CD4-positive, alpha-beta T cell treated with Interleukin-6 for 4 hours (primary cell): ENCODE data around the gene SHTN1.

Experiments
- DNase-seq: peaks from one replicate; pipeline ENCODE4 v3.0.0-alpha.2; 2020; ENCODE audit warnings: mixed read lengths

The SHTN1 gene

DNA sequence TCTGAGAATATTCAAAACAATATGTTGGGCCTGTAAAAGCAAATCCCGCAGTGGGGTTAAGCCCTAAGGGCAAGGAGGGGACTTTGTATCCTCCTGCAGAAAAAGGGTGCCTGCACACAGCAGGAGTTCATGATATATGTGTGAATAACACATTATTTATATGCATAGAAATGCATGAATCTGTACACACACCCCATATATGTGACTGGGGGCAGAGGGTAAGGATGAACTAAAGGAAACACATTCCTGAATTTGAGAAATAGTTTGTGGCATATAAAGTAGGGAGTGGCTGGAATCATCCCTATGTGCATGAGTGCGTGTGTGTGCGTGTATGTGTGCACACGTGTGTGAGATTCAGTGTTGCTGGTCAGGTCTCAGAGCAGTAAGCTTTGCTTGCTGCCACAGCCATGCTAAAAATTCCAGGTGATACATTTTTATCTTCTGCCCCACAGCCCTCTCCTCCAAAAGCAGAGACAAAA lies 136.8 kb downstream of the SHTN1 start:
- no peak for DNase-seq

DNA sequence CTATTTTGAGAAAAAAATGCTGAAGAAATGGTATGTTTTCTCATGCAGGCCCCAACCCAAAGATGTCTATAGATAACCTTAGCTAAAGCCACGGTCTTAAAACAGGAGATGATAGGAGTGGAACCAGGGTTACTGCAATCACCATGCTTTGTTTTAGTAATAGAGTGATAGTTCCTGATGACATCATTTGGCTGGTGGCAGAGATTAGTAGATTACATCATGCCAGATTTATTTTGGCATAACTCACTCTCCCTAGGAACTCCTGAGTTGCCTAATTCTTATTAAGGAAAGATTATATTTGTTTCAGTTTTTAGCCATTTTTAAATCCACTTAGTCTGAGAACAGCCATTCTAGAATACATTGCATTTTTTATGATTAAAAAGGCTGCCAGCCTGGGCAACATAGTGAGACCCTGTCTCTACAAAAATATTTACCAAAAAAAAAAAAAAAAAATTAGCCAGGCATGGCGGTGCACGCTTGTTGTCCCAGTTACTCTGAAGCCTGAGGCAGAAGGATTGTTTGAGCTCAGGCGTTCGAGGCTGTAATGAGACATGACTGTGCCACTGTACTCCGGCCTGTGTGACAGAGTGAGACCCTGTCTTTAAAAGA lies 137.9 kb downstream of the SHTN1 start:
- no peak for DNase-seq

GRCh38 chr10:116866066-116866465 lies 138.9 kb downstream of the SHTN1 start:
- DNase-seq: no peak

GRCh38 chr10:116864436-116864835 lies 140.6 kb downstream of the SHTN1 start:
- DNase-seq: no peak

DNA sequence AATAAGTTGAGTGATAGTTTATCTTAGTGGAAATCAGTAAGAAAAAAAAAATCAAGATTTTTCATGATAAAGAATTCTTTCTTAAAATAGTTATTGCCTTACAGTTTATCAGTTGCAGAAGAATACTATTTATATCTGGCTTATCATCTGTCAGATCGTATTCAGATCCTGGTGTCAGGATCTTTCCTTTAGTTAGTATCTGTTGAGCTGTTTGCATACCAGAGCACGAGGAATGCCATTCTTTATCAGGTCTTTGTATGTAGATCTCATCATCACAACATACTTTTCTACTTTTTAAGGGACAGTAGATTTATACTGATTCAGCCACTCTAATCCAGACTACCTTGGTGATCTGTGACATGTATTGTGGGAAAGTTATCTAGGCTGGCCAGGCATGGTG lies 143.2 kb downstream of the SHTN1 start:
- no peak for DNase-seq

DNA sequence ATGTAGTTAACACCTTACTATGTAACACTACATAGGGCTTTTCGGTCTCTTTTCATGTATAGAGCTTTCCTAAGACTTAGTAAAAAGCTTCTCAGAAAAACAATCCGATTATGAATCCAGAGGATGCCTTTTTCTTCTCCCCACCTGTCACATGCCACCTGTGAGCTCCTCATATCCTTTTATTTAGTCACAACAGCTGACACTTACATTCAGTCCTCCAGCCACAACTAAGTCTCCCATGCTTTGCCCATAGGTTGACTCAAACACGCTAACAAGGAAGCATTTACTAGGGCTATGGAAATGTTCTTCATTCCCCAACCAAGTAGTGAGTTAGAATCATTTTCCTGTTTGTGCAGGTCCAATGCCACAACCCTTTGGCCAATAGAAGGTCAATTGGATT lies 147.8 kb downstream of the SHTN1 start:
- DNase-seq: no peak

GRCh38 chr10:116853701-116854100 lies 151.3 kb downstream of the SHTN1 start:
- DNase-seq: no peak

- no peak for DNase-seq
Measured at GRCh38 chr10:116853287-116853686, 151.7 kb downstream of the SHTN1 start.

GRCh38 chr10:116852246-116852645 lies 152.7 kb downstream of the SHTN1 start:
- DNase-seq: no peak

DNA sequence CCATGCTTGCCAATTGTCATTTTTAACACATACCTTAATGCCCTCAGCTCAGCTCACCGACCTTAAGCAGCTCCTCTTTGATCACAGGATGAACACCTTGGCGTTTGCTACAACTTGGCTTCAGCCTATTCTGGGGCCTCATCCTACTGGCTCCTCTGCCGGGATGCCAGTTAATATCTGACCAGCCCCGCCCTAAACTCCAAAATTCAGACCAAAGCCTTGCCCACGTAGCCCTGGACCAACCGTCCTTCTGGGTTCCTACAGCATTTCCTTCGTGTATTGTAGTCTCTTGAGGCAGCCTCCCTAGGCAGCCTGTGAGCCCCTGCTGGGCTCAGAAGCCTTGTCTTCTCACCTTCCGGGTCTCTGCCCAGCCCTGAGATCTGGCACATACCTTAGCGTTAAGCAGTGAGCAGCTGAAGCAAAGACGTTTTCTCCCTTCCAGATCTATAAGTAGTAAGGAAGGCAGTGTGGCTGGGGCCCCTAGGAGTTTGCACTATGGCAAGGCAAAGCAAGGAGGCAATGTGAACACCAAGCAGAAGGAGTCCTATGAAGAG lies 154.9 kb downstream of the SHTN1 start:
- DNase-seq: no peak

DNA sequence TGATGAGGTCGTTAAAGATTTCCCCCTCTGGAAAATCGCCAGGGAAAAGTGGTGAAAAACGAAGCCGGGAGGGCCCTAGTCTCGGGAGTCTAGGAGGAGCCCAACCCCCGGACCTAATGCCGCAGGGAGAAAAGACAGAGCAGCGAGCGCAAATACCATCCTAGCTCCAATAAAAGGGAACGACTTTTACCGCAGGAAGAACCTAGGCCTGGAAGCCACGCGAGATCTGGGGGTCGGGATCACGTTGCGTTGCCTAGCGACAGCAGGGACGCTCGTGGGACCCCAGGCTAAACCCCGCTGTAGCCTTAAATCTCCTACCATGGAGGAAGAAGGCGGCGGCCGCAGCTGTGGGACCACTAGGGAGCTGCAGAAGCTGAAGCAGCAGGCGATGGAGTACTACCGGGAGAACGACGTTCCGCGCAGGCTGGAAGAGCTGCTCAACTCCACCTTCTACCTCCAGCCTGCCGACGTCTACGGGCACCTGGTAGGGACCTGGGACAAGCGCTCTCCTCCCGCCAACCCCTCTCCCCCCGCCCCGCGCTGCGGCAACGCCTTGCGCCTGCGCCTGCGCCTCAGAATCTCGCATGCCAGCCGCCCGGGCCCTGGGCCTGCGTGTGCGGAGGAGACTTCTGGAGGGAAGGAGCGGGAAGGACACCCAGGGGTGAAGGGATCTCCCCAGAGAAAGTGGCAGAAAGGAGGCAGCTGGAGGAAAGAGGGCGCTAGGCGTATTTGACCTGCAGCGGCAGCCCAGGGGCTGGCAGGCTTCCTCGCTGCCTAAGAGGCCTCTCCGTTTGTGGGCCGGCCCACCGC lies 155.5 kb downstream of the SHTN1 start, which contains the start of gene ENO4:
ENO4 (plus strand) TSS at position 252 of the 810 bp plus-strand sequence; CDS start at position 320, 68 bp downstream.
- DNase-seq: peak; percentile 27

GRCh38 chr10:116848944-116849247 lies 156.1 kb downstream of the SHTN1 start:
- no peak for DNase-seq

- DNase-seq: no peak
Measured at GRCh38 chr10:116848032-116848943, 156.7 kb downstream of the SHTN1 start.

DNA sequence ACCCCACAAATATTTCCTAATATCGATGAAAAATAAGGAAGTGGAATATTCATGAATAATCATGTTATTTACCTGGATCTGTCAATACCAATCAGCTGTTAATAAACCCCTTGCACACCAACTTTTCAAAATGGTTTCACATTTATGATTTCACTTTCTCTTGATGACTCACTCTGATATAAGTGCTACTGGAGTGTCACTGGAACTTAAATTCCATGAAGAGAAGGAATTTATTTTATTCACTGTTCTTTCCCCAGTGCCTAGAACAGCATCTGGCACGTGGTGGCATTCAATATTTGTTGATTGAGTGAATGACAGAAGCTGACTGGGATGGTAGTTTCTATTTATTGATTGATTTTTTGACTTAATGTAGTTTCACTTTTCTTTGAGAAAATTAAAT lies 159.2 kb downstream of the SHTN1 start:
- DNase-seq: no peak

GRCh38 chr10:116840389-116841075 lies 164.5 kb downstream of the SHTN1 start:
- DNase-seq: no peak

DNA sequence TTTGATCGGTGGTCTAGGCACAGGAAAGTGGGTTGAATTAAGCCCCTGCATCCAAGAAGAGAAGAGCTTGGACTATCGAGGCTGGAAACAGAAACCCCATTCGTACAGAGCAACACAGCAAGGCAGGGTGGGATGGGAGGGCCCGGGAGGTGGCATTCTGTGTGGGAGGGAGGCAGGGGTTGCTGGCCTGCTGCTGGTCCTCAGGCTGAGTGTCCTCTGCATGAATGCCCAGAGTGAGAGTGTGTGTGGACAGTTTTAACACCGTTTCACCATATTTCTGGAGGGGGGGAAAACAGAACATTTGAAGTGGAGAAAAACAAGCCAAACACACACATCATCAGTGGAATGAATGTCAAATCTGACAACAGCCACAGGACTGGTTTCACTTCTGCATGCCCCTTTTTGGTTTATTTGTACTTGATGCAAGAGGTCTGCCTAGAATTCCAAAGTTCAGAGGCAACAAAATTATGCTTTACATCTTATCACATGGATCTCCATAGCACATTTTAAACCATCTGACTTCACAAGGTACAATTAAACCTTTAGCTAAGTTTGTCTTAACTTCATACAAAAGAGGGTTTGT lies 166.8 kb downstream of the SHTN1 start:
- no peak for DNase-seq

DNA sequence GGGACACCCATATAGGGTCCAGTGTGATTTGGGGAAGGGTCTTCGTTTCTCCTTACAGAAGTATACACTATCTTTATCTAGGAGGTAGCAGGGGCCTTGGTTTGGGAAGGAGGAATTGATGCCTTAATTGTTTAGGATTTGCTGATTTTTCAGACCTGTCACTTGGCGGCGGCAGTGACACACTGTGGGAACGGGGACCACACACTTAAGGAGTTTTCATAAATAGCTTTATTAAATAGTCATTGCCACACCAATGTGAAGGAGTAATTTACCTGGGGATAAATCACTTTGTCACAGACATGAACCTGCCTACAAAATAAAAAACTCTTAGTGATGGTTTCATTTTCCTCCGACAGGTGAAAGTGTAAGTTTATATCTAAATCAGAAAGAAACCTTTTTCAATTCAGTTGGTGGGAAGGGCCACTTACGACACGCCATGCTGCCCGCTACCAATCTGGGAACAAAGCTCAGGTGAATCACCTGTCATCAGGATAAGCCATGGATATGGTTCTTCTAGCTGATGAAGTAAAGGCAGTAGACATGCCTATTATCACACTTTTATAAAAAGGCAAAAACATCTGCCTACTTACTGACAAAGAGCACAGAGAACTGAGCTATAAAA lies 168.0 kb downstream of the SHTN1 start:
- no peak for DNase-seq

DNA sequence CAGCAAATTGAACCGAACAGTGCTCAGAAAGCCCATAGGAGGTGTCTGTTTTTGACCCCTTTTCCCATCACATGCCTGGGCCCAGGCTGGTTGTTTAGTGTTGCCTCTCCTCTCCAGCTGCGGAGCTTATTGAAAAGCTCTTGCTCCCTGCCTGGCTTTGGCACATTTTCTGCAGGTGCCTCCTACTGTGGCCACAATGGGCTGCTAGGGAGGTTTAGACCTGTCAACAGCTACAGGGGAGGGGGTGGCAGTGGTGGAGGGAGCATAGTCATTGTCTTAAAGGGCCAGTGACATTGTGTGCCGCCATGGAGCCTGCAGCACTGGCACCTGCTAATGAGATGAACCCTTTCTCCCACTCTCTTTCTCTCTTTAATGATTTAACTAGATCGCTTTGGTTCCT lies 168.9 kb downstream of the SHTN1 start:
- DNase-seq: no peak

GRCh38 chr10:116835658-116836057 lies 169.3 kb downstream of the SHTN1 start:
- DNase-seq: no peak

- no peak for DNase-seq
Measured at GRCh38 chr10:116833986-116834985, 170.7 kb downstream of the SHTN1 start.
